Measurements from ENCODE around the gene NELL1.

GRCh38 chr11:21068886-21069285 lies 399.5 kb downstream of the NELL1 start:
- no peak for TF ChIP-seq CTCF (IDR thresholded peaks at IDR 0.05 in 8 of 11, conservative IDR thresholded peaks at IDR 0.05 in 3 of 11)
- TF ChIP-seq POLR2AphosphoS5 (IDR thresholded peaks at IDR 0.05) = no peak
- no peak for TF ChIP-seq POLR2A (IDR thresholded peaks at IDR 0.05)

Measured in spleen (tissue), 7 donors.